Activated CD8-positive, alpha-beta memory T cell treated with anti-CD3 and anti-CD28 coated beads, Interleukin-2, amount 10 ng/mL, durations not matched to agents 7 days and 5 days (primary cell): ENCODE results near the gene LRRC49. TPM values are rescaled to one million over a fixed set of nuclear protein-coding genes. Genes with fewer than 3 reads are reported as not detected.

Experiments used
- ATAC-seq: fragments of 150-1000 bp; cut with Tn5 transposase; one replicate; pipeline ENCODE4 v1.10.0; 2021; ENCODE audit warnings: moderate library complexity
- CTCF ChIA-PET: fragments of 350-600 bp; sonication (Branson Sonifier 250); formaldehyde crosslinking; loops from one replicate; lab custom pipeline; 2021; ENCODE audit warnings: antibody characterized with exemption; lab: Charles Lee
- DNase-seq: peaks from one replicate; pipeline ENCODE4 v3.0.0-alpha.2; 2020
- H3K27ac Mint-ChIP-seq: one replicate; pipeline ENCODE4 v1.8.0; 2021; ENCODE audit warnings: mild to moderate bottlenecking, mixed read lengths
- H3K27me3 Mint-ChIP-seq: one replicate; pipeline ENCODE4 v1.8.0; 2021; ENCODE audit warnings: mixed read lengths
- H3K36me3 Mint-ChIP-seq: one replicate; pipeline ENCODE4 v1.8.0; 2021; ENCODE audit warnings: mild to moderate bottlenecking, mixed read lengths
- H3K4me1 Mint-ChIP-seq: one replicate; pipeline ENCODE4 v1.8.0; 2021; ENCODE audit warnings: mixed read lengths
- H3K4me3 Mint-ChIP-seq: one replicate; pipeline ENCODE4 v1.8.0; 2021; ENCODE audit warnings: mild to moderate bottlenecking, moderate library complexity, mixed read lengths
- H3K9me3 Mint-ChIP-seq: one replicate; pipeline ENCODE4 v1.8.0; 2022; ENCODE audit warnings: low read depth, mixed read lengths
- total RNA-seq, 2 experiments: library from RNA; stranded (reverse); gene quantifications; one replicate each; pipeline ENCODE4 v1.2.3, GENCODE V29; 2021

The LRRC49 gene, protein sequence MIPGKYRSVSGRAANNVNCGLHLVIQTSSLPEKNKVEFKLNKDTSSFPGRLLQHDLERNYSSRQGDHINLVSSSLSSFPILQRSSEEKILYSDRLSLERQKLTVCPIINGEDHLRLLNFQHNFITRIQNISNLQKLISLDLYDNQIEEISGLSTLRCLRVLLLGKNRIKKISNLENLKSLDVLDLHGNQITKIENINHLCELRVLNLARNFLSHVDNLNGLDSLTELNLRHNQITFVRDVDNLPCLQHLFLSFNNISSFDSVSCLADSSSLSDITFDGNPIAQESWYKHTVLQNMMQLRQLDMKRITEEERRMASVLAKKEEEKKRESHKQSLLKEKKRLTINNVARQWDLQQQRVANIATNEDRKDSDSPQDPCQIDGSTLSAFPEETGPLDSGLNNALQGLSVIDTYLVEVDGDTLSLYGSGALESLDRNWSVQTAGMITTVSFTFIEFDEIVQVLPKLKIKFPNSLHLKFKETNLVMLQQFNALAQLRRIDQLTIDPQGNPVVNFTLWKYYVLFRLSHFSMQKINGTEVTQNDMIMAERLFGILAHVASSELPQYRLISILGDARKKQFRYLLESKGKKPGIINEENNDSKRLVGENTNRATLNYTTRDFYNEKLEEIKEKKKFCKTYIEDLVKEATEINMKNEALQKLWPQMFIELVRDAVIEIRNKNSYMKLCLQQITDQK
- under 1 TPM in 1 of 2 experiments, not detected in 1; 0.66 TPM for total RNA-seq

DNA sequence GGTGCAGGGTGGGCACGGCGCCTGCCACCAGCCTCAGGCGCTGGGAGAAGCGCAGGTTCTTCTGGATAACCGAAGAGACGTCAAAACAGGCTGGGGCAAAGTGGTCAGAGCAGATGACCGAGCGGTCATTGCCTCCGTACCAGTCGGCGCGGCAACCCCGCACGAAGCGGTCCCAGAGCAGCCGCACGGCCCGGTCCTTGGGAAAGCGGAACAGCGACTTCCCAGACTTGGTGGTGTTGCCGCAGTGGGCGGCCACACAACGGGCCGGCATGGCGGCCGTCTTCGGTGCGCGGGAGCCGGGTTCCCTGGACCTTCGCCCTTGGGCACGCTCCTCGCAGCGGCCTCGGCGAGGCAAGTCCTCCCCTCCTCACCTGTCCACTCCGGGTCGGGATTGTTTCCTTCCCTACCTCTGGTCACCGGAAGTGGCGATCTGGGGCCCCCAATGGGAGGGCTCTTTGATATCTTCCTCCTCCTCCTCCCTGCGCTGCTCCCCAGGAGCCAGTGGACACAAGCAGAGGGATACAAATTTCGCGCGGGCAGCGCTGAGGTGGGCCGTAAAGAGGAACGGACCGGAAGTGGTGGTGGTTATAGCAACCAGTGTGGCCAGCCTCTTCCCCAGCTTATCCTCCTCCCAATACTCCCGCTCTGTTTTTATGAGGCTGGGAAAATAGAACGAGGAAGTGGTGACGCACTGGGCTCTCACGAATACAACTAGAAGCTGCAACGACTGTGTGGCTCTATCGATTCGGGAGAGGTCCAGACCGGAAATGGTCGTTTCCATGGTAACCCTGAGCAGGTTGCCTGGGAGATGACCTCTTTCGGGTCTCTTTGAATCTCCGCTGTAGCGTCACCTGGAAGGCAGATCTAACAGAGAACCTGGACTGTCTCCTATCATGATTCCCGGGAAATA, at the start of gene LRRC49, which contains the start of gene THAP10:
TSS of gene LRRC49 (plus strand) at position 825 of the 910 bp plus-strand sequence. CDS start at position 894, 69 bp downstream.
TSS of gene THAP10 (minus strand) at position 432 of the 910 bp plus-strand sequence. CDS start at position 271, 161 bp downstream.
- peak within 1 kb of the TSS; percentile 52 for H3K27ac Mint-ChIP-seq
- H3K9me3 Mint-ChIP-seq, result no peaks in the 10 kb centered on the region
- H3K36me3 Mint-ChIP-seq, result no peaks in the 10 kb centered on the region
- peak; percentile 77 for ATAC-seq
- peak within 1 kb of the TSS; percentile 76 for H3K4me3 Mint-ChIP-seq
- H3K27me3 Mint-ChIP-seq, result peaks cover 66% of the 10 kb centered on the region
- peaks cover 12% of the 10 kb centered on the region for H3K4me1 Mint-ChIP-seq
- CTCF ChIA-PET, result no interaction called here
- DNase-seq, result peak; percentile 69

DNA sequence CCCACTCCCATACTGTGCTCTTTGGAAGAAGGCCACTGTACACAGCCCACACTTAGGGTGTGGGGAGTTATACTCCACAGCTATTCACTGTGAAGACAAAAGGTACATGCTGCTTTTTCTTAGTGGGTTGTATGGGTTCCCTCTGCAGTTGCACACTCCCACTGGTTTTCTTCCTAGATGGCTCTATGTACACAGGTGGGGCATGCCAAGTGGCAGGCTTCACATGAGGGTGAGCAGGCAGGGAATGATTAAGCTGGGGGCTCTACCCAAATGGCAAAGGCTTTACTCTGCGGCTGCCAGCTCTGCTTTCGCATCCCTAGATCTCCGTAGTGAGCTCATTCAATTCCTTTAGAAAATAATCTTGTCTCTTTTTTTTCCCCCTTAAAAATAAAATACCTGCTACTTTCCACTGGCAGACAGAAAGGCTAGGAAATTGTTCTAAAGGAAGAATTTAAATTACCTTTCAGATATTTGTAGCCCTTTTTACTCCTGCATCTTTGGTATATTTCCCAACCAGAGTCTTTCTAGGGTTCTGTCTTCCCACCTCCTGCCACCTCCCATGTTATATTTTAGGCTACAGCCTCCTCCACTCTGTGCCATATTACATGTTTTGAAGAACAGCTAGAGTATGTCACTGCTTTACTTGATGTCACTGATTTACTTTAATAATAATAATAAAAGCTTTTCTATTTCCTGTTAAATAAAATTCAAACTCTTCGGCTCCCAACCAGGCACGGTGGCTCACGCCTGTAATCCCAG, 46.8 kb upstream of the LRRC49 start:
- H3K36me3 Mint-ChIP-seq, result no peaks in the 10 kb centered on the region
- CTCF ChIA-PET, result interaction anchor here (0.6 to 1.1 kb wide), 2 partner anchors 34 to 985 kb away, joined by 3 read pairs; no protein-coding TSS in a partner anchor
- no peak for ATAC-seq
- no peaks in the 10 kb centered on the region for H3K4me1 Mint-ChIP-seq
- no peak for DNase-seq
- no peak overlapping the region for H3K27ac Mint-ChIP-seq
- H3K4me3 Mint-ChIP-seq, result no peak overlapping the region
- peaks cover 31% of the 10 kb centered on the region for H3K27me3 Mint-ChIP-seq
- no peaks in the 10 kb centered on the region for H3K9me3 Mint-ChIP-seq

DNA sequence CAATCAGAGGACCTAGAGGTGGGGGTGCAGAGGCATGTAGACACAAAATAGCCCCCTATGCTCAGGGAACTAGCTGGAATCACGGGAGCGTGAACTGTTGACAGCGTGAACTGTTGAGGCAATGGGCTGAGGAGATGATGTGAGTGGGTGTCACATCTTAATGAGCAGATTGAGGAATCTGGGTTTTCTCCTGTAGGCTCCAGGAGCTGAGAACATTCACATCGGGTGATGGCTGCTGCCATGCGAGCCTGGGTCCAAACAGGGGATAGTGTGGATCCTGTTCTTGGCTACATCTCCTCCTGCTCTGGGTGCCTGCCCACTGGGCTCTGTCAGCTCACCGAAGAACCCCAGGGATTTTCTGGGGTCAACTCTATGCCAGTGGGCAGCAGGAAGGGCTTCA, 40.7 kb upstream of the LRRC49 start:
- Mint-ChIP-seq H3K4me1 (peaks cover 8% of the 10 kb centered on the region), H3K27me3 (peaks cover 76% of the 10 kb centered on the region), H3K9me3 (no peaks in the 10 kb centered on the region), H3K27ac (no peak overlapping the region), H3K4me3 (no peak overlapping the region), H3K36me3 (no peaks in the 10 kb centered on the region)
- DNase-seq, result no peak
- no peak for ATAC-seq
- CTCF ChIA-PET, result no interaction called here

DNA sequence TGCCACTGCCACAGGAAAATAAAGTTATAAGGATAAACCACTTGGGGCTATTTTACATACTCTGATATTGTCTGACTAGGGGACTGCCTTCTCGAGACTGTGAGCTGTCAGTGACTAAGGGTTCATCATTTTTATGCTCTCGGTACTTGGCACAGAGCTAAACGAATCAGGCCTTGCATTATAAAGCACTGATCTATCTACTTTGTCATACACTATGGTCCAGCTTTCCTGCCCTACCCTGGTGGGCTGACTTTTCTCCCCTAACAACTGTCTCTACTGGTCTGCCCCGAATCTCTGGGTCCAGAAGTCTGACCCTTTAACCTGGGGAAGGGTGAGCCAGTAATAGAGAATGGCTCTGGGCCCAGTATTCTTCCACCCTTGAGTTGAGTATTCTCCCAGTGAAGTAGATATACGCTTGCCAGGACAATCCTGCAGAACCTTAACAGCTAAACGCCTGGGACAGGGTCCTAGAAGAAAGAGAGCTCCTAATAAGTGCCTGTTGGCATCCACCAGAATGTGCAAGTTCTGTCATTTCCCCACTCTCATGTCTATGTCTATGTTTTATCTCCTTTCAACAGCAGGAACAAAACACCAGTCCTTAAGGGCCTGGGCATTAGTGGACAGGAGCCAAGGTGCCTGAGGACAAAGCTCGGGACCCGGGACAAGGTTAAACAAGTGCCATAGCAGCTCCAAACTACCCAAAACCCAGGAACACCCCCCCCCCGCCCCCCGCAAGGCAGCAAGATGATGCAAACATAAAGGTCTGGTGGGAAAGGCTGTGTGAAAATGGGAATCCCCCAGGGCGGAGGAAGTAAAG, 39.9 kb upstream of the LRRC49 start:
- DNase-seq (no peak), ATAC-seq (no peak)
- Mint-ChIP-seq H3K4me3 (no peak overlapping the region), H3K27me3 (peaks cover 73% of the 10 kb centered on the region), H3K9me3 (no peaks in the 10 kb centered on the region), H3K4me1 (peaks cover 8% of the 10 kb centered on the region), H3K36me3 (no peaks in the 10 kb centered on the region), H3K27ac (no peak overlapping the region)
- CTCF ChIA-PET, result no interaction called here

DNA sequence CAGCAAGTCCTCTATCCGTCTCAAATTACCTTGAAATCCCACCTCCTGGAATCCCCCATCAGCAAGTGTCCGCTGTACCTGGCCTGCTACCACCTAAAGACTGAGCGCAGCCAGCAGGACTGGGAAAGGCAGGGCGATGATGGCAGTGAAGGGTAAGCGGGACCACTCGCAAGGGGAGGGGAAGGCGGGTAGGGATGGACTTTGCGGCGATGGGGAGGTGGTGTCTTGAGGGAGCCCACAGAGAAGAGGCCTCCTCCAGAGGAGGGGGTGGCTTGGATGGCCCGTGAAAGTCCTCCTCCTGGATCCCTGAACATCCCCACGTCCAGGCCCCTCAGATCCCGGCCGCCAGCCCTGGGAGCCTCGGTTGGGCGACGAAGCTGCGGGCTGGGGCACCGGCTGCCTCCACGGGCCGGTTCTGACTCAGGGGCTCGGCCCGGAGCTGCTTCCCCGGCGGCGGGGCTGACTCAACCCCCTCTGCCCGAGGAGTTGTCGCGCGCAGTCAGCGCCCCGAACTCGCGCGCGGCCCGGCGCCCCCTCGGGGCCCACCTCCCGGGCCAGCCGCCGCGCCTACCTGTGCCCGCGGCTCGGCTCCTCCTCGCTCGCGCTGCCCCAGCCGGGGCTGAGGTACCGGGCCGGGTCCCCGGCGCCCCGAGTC, 39.2 kb upstream of the LRRC49 start:
- no peaks in the 10 kb centered on the region for H3K36me3 Mint-ChIP-seq
- CTCF ChIA-PET, result no interaction called here
- H3K9me3 Mint-ChIP-seq, result no peaks in the 10 kb centered on the region
- DNase-seq (no peak), ATAC-seq (peak; percentile 27)
- H3K27ac Mint-ChIP-seq, result no peak overlapping the region
- peaks cover 8% of the 10 kb centered on the region for H3K4me1 Mint-ChIP-seq
- no peak overlapping the region for H3K4me3 Mint-ChIP-seq
- H3K27me3 Mint-ChIP-seq, result peaks cover 67% of the 10 kb centered on the region

DNA sequence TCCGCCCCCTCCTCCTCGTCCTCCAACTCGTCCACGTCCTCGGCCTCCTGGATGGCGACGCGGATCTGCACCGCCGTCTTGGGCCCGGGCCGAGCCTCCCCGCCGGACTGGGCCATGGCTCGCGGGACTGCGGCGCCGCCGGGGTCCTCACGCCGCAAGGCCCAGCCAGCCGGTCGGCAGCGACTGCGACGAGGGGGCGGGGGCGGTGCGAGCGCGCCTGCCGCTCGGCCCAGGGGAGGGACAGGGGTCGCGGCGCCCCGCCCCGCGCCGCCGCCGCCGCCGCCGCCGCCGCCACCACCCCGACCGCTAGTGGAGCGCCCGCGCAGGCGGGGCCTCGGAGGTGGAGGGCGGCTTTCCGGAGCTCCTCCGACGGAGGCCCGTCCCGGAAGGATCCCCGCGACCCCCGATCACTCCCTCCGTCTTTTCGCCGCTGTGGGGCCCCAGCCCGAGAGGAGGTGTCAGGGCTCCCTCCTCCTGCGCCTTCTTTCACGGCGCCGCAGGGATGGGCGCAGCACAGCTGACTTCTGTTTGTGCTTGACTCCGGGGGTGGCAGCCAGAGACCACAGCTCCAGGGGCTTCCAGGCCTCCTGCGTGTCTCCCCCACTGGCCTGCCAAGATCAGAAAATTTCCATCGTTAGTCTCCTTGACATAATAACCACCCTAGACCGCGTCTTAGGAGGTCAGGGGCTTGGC, 38.5 kb upstream of the LRRC49 start, which contains the start of gene LARP6:
TSS of gene LARP6 (minus strand) at position 185 of the 693 bp plus-strand sequence. CDS start at position 116, 69 bp downstream.
- Mint-ChIP-seq H3K27me3 (peaks cover 67% of the 10 kb centered on the region), H3K9me3 (no peaks in the 10 kb centered on the region), H3K4me1 (peaks cover 8% of the 10 kb centered on the region), H3K36me3 (no peaks in the 10 kb centered on the region), H3K4me3 (peak within 1 kb of the TSS; percentile 41), H3K27ac (peak within 1 kb of the TSS; percentile 37)
- CTCF ChIA-PET, result no interaction called here
- DNase-seq (no peak), ATAC-seq (peak; percentile 33)

DNA sequence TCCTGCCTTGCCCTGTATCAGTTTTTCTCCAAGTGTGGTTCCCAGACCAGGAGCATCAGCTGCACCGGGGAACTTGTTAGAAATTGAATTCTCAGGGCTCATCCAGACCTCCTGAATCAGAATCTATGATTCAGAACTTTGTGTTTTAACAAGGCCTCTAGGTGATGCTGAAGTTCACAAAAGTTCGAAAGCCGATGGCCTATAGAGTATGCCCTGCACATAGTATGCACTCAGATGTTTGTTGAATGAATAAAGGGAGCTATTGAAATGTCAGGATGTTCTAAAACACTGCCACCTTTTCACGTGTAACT, 38.0 kb upstream of the LRRC49 start:
- H3K4me3 Mint-ChIP-seq, result peak overlapping the region; percentile 41
- CTCF ChIA-PET, result no interaction called here
- peaks cover 64% of the 10 kb centered on the region for H3K27me3 Mint-ChIP-seq
- DNase-seq (no peak), ATAC-seq (no peak)
- H3K4me1 Mint-ChIP-seq, result peaks cover 8% of the 10 kb centered on the region
- H3K36me3 Mint-ChIP-seq, result no peaks in the 10 kb centered on the region
- no peak overlapping the region for H3K27ac Mint-ChIP-seq
- H3K9me3 Mint-ChIP-seq, result no peaks in the 10 kb centered on the region

DNA sequence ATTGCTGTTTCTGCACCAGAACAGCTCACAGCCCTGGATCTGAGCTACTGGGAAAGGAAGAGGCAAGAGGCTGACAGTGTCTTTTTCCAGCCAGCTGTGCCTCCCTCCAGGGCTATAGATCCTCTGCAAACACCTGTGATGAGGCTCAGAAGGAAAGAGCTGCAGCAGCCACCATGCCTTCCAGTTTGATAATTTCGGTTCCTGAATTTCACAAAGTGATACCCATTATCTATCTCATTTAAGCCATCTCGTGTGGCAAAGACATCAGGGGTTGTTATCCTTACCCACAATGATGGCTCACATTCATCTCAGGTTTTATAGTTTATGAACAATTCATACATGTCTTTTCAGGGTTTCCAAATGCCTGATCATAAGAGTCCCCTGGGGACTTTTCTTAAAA, 36.9 kb upstream of the LRRC49 start:
- H3K36me3 Mint-ChIP-seq, result no peaks in the 10 kb centered on the region
- H3K27ac Mint-ChIP-seq, result no peak overlapping the region
- DNase-seq (no peak), ATAC-seq (no peak)
- H3K27me3 Mint-ChIP-seq, result peaks cover 53% of the 10 kb centered on the region
- H3K4me3 Mint-ChIP-seq, result no peak overlapping the region
- H3K9me3 Mint-ChIP-seq, result no peaks in the 10 kb centered on the region
- CTCF ChIA-PET, result no interaction called here
- H3K4me1 Mint-ChIP-seq, result peaks cover 8% of the 10 kb centered on the region

DNA sequence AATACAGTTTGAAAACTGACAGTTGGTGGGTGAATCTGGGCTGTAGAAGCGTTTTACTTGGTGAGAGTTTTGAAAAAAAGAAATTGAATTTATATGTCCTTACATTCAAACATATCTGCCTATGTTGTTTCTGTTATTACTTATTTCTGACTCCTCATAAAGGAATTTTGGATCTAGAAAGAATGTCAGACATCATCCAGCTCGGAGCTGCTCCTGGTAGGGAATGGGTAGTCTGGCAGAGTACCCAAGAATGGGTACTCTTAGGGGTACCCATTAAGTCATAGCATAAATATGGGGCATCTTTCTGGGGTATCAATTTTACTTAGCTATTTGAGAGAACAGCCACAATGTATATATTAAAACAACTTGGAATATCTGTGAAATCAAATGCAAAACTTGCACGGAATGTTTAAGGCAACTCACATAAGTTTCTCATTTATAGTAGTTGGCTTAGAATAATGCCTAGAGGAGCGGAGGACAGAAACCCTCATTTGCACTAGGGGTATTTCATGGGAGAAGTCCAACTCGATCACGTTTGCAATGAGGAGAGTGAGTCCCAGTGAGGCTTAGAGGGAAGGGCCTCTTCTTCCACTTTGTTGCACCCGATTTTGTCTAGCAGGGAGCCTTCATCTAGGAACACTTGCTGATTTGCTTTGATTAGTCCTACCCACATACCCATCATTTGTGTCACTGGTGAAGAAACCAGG, 36.3 kb upstream of the LRRC49 start:
- H3K4me3 Mint-ChIP-seq, result no peak overlapping the region
- no peaks in the 10 kb centered on the region for H3K9me3 Mint-ChIP-seq
- DNase-seq, result no peak
- CTCF ChIA-PET, result no interaction called here
- peaks cover 8% of the 10 kb centered on the region for H3K4me1 Mint-ChIP-seq
- H3K27ac Mint-ChIP-seq, result no peak overlapping the region
- no peaks in the 10 kb centered on the region for H3K36me3 Mint-ChIP-seq
- peaks cover 49% of the 10 kb centered on the region for H3K27me3 Mint-ChIP-seq
- no peak for ATAC-seq

DNA sequence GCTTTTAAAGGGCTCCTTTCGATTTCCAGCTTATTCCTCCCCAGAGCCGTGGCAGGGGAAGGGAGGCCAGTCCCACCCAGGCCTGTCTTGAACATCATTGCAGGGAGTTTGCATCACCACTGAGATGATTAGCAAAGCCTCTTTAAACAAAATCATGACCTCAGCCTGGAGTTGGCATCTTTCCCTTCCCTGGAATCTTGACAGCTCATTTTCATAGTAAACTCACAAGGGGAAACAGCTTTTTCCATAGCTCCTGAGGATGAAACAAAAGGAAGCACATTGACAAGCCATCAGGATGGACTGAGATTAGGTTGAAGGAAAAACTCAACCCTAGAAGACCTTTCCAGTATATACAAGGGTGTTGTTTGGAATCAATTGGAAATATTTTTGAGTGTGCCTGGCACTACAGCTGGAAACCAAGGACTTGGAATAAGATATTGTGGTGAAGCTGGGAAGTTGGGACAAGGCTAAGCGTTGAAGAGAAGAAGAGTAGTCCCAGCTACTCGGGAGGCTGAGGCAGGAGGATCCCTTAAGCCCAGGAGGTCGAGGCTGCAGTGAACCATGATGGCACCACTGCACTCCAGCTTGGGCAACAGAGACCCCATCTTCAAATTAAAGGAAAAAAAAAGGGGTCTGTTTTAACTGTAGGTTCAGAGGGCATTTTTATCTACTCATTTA, 35.6 kb upstream of the LRRC49 start:
- ATAC-seq (no peak), DNase-seq (no peak)
- CTCF ChIA-PET, result no interaction called here
- no peaks in the 10 kb centered on the region for H3K9me3 Mint-ChIP-seq
- no peaks in the 10 kb centered on the region for H3K36me3 Mint-ChIP-seq
- no peak overlapping the region for H3K27ac Mint-ChIP-seq
- H3K4me1 Mint-ChIP-seq, result peaks cover 8% of the 10 kb centered on the region
- H3K27me3 Mint-ChIP-seq, result peaks cover 42% of the 10 kb centered on the region
- no peak overlapping the region for H3K4me3 Mint-ChIP-seq
